Gastrocnemius medialis (tissue), 4 donors: ENCODE measurements around the gene SLCO3A1.

ENCODE experiments used
- CTCF ChIP-seq, 5 experiments: fragments of 450-650 bp in 3 of 5; fragments of 200-600 bp in 2 of 5; sonication (generic) in 2 of 5; IDR thresholded peaks in 4 of 5; conservative IDR thresholded peaks in 1 of 5; 1 replicate in 4 of 5; 2 replicates in 1 of 5; pipeline ENCODE4 v1.5.1; 2016 to 2019; ENCODE audit warnings: antibody characterized with exemption in 5 of 5, mild to moderate bottlenecking in 3 of 5, moderate library complexity in 3 of 5
- POLR2A ChIP-seq, 2 donors: fragments of 450-650 bp; IDR thresholded peaks; one replicate each; pipeline ENCODE4 v1.6.1; 2017; ENCODE audit warnings: antibody characterized with exemption in 2 of 2, mild to moderate bottlenecking in 2 of 2, moderate library complexity in 2 of 2

DNA sequence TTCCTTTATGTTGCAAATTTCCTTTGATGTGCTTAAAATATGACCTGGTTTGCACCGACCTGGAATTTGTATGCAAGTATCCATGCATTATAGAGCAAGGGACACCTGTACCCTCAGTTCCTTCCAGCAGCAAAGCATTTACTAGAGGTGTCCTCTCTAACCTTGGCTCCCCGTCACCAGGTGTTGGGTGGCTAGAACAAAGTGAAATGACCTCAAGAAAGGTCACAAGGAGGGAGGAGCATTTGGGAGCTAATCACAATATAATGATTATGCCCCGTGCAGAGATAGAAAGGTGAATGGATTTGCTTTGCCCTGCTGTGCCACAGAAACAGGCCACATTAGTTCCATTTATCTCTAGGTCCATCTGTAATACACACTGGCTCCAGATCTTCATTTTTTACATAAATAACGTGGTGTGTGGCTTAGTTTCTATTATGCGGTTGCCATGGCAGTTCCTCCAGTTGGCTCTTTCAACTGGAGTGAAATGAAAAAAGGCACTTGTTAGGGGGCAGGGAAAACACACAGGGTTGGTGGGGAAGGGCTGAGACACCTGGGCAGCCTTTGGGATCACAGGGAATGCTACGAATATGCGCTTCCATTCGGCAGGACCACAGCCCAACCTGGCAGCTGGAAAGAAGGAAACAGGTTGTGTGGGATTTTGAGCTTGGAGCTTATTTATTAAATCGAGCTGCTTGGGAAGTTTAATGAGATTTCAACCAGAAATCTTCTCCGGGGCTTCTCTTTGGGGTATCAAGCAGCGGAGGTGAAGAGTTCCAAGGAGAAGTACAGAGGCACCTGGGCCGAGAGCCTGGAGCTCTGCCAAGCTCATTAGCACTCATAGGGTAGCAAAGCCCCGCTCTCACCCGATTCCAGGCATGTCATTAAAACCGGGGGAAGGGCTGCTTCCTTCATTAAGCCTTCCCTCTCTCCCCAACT is 306.7 kb downstream of the SLCO3A1 start:
- TF ChIP-seq POLR2A (IDR thresholded peaks at IDR 0.05) (no peak), CTCF (IDR thresholded peaks at IDR 0.05 in 4 of 5, conservative IDR thresholded peaks at IDR 0.05 in 1 of 5) (no peak)
